ENCODE data around the gene ARL16.

ARL16 gene

GRCh38 chr17:81690066-81690465, 6.5 kb upstream of the ARL16 start:
- Histone ChIP-seq H3K27ac (ENCODE audit: low read length) (no peak overlapping the region), H3K4me1 (ENCODE audit: low read length) (0 out of 2 replicates have a peak, but pooled peaks cover 7% of the 10 kb centered on the region), H3K4me2 (ENCODE audit: low read depth, low read length) (no peak overlapping the region), H3K9me2 (replicated peaks; ENCODE audit: insufficient read depth, low read length) (no peaks in the 10 kb centered on the region), H3K9ac (ENCODE audit: low read length) (no peak overlapping the region), H3K4me3 (ENCODE audit: low read length) (no peak overlapping the region), H3K27me3 (replicated peaks; ENCODE audit: insufficient read depth, low read length) (no peaks in the 10 kb centered on the region), H3K79me2 (ENCODE audit: low read length) (peaks cover 63% of the 10 kb centered on the region), H3F3A (ENCODE audit: insufficient read depth, low read length) (no peaks in the 10 kb centered on the region), H3K36me3 (replicated peaks; ENCODE audit: insufficient read depth, low read length) (peaks cover 11% of the 10 kb centered on the region), H3K9me3 (replicated peaks; ENCODE audit: insufficient read depth, low read length) (no peaks in the 10 kb centered on the region), H4K20me1 (ENCODE audit: insufficient read depth, low read length) (no peaks in the 10 kb centered on the region), H2AFZ (ENCODE audit: low read length) (no peak overlapping the region)
- no peak for TF ChIP-seq CTCF (IDR thresholded peaks at IDR 0.05; ENCODE audit: low read length)
- TF ChIP-seq EZH2 (optimal IDR thresholded peaks at IDR 0.05; ENCODE audit: low read depth, low read length): no peak
- TF ChIP-seq EZH2phosphoT487 (IDR thresholded peaks at IDR 0.05; ENCODE audit: low read length): no peak
- no peak for DNase-seq

GRCh38 chr17:81688616-81689015, 5.0 kb upstream of the ARL16 start:
- no peak for TF ChIP-seq EZH2 (optimal IDR thresholded peaks at IDR 0.05; ENCODE audit: low read depth, low read length)
- TF ChIP-seq EZH2phosphoT487 (IDR thresholded peaks at IDR 0.05; ENCODE audit: low read length): no peak
- TF ChIP-seq CTCF (IDR thresholded peaks at IDR 0.05; ENCODE audit: low read length): no peak
- H3K9me3 ChIP-seq (replicated peaks; ENCODE audit: insufficient read depth, low read length): no peaks in the 10 kb centered on the region
- H3K9ac ChIP-seq (ENCODE audit: low read length): no peak overlapping the region
- no peaks in the 10 kb centered on the region for H4K20me1 ChIP-seq (ENCODE audit: insufficient read depth, low read length)
- no peaks in the 10 kb centered on the region for H3K27me3 ChIP-seq (replicated peaks; ENCODE audit: insufficient read depth, low read length)
- no peak overlapping the region for H2AFZ ChIP-seq (ENCODE audit: low read length)
- peaks cover 11% of the 10 kb centered on the region for H3K36me3 ChIP-seq (replicated peaks; ENCODE audit: insufficient read depth, low read length)
- no peak overlapping the region for H3K4me2 ChIP-seq (ENCODE audit: low read depth, low read length)
- no peak for DNase-seq
- H3K4me1 ChIP-seq (ENCODE audit: low read length): 0 out of 2 replicates have a peak, but pooled peaks cover 11% of the 10 kb centered on the region
- peaks cover 76% of the 10 kb centered on the region for H3K79me2 ChIP-seq (ENCODE audit: low read length)
- H3F3A ChIP-seq (ENCODE audit: insufficient read depth, low read length): no peaks in the 10 kb centered on the region
- H3K4me3 ChIP-seq (ENCODE audit: low read length): no peak overlapping the region
- no peaks in the 10 kb centered on the region for H3K9me2 ChIP-seq (replicated peaks; ENCODE audit: insufficient read depth, low read length)
- no peak overlapping the region for H3K27ac ChIP-seq (ENCODE audit: low read length)

GRCh38 chr17:81687770-81688541, 4.4 kb upstream of the ARL16 start:
- Histone ChIP-seq H3K79me2 (ENCODE audit: low read length) (peaks cover 82% of the 10 kb centered on the region), H3K9ac (ENCODE audit: low read length) (no peak overlapping the region), H3K4me2 (ENCODE audit: low read depth, low read length) (no peak overlapping the region), H4K20me1 (ENCODE audit: insufficient read depth, low read length) (no peaks in the 10 kb centered on the region), H3K9me3 (replicated peaks; ENCODE audit: insufficient read depth, low read length) (no peaks in the 10 kb centered on the region), H3K9me2 (replicated peaks; ENCODE audit: insufficient read depth, low read length) (no peaks in the 10 kb centered on the region), H3K27ac (ENCODE audit: low read length) (no peak overlapping the region), H3K4me3 (ENCODE audit: low read length) (no peak overlapping the region), H3K27me3 (replicated peaks; ENCODE audit: insufficient read depth, low read length) (no peaks in the 10 kb centered on the region), H3K36me3 (replicated peaks; ENCODE audit: insufficient read depth, low read length) (peaks cover 11% of the 10 kb centered on the region), H3K4me1 (ENCODE audit: low read length) (0 out of 2 replicates have a peak, but pooled peaks cover 11% of the 10 kb centered on the region), H2AFZ (ENCODE audit: low read length) (no peak overlapping the region), H3F3A (ENCODE audit: insufficient read depth, low read length) (no peaks in the 10 kb centered on the region)
- DNase-seq: no peak
- TF ChIP-seq CTCF (IDR thresholded peaks at IDR 0.05; ENCODE audit: low read length) (no peak), EZH2 (optimal IDR thresholded peaks at IDR 0.05; ENCODE audit: low read depth, low read length) (no peak), EZH2phosphoT487 (IDR thresholded peaks at IDR 0.05; ENCODE audit: low read length) (no peak)
